Aorta (tissue), 5 donors: Measurements from ENCODE around the gene INTS3. TPM values are rescaled to one million over a fixed set of nuclear protein-coding genes. Genes with fewer than 3 reads are reported as not detected.
A peak's percentile ranks its signal among the peaks of the same experiment; 100 is the strongest.

ENCODE experiments used
- ATAC-seq: fragments of 200-7000 bp; cut with Tn5 transposase; one replicate; pipeline ENCODE4 v1.9.1; 2022; ENCODE audit warnings: moderate library complexity; ENCODE audit not compliant: low FRiP score
- DNase-seq, 2 donors: peaks; one replicate each; pipeline ENCODE4 v3.0.0-alpha.2; 2020
- H3K27ac ChIP-seq, 2 donors: one replicate each; pipeline ENCODE4 v1.5.1; 2013; ENCODE audit warnings: low read length in 2 of 2, mild to moderate bottlenecking in 2 of 2, moderate library complexity in 2 of 2, control low read depth in 1 of 2, inconsistent platforms in 1 of 2, low read depth in 1 of 2
- H3K27me3 ChIP-seq, 2 donors: one replicate each; pipeline ENCODE4 v1.6.1; 2013; ENCODE audit warnings: control low read depth in 1 of 2, low read length in 1 of 2, mild to moderate bottlenecking in 1 of 2, moderate library complexity in 1 of 2; ENCODE audit not compliant: insufficient read depth in 2 of 2, control insufficient read depth in 1 of 2
- H3K36me3 ChIP-seq, 2 donors: one replicate each; pipeline ENCODE4 v1.6.1; 2013; ENCODE audit warnings: control low read depth in 1 of 2, low read length in 1 of 2, mild to moderate bottlenecking in 1 of 2; ENCODE audit not compliant: insufficient read depth in 2 of 2, control insufficient read depth in 1 of 2
- H3K4me1 ChIP-seq, 2 donors: one replicate each; pipeline ENCODE4 v1.6.1; 2013; ENCODE audit warnings: low read length in 2 of 2, control low read depth in 1 of 2, mild to moderate bottlenecking in 1 of 2, moderate library complexity in 1 of 2; ENCODE audit not compliant: insufficient read depth in 2 of 2, control insufficient read depth in 1 of 2
- H3K4me3 ChIP-seq, 2 donors: one replicate each; pipeline ENCODE4 v1.5.1; 2013; ENCODE audit warnings: low read length in 2 of 2, control low read depth in 1 of 2, mild to moderate bottlenecking in 1 of 2
- H3K9me3 ChIP-seq: one replicate; pipeline ENCODE4 v1.6.1; 2013; ENCODE audit warnings: mild to moderate bottlenecking, low read length; ENCODE audit not compliant: control insufficient read depth
- WGBS, 2 donors: extraction: QIAGEN DNeasy Blood & Tissue Kit; methylation state at CpG; one replicate each; pipeline ENCODE4 v1.1.7; 2013; 5-methylcytosine and 5-hydroxymethylcytosine counted together
- intact Hi-C, 2 donors: fragments of 100-400 bp; cut with DNase I; formaldehyde crosslinking; loops; one replicate each; pipeline versions ENCODE4 v1.14.2 to v1.15.0; 2022
- polyA plus RNA-seq, 2 donors: library from polyadenylated mRNA; stranded (reverse); fragments of 200-250 nt; gene quantifications; one replicate each; pipeline ENCODE4 v1.2.3, GENCODE V29; 2013
- total RNA-seq, 2 donors: library from RNA; stranded (reverse); fragmentation: NEBNext Ultra II Directional; extraction: Animal tissue kit (Norgen Biotek cat#: 25700); gene quantifications; one replicate each; pipeline ENCODE4 v1.2.1, GENCODE V29; 2021
- donor health status: healthy with polysubstance abuse.
- donor health status: Bipolar disorder and iron deficiency.
- donor health status: DM: no; HTN: no; CAD: no.
- donor health status: DM: no; HTN: no; CAD: no.
- donor health status: DM: yes; HTN: yes; CAD: no.

Gene INTS3
- total and polyA plus RNA-seq, 4 donors, result 10.9 to 101 (median 64.4) TPM

DNA sequence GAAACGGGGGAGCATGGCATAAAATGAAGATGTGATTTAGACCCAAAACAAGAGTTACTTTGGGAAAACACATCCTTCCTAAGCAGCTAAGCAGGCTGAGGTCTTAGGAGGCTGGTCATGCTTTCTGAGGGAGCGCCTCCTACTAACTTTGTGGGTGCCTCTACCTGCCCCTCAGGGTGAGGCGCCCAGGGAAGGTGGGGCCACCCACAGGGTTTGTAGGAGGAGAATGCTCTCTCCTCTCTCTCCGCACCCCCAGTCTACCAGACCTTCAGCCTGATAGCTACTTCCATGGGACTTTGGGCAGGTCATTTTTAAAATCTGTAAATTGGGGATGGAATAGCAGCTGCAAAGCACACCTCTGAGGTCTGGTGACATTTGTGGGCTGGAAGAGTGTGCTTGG is 71.2 kb downstream of the INTS3 start:
- no peak overlapping the region for H3K4me3 ChIP-seq
- WGBS, 2 donors, result 85 to 89% methylated on average over 4 of the region's 4 CpGs
- H3K4me1 ChIP-seq, result no peaks in the 10 kb centered on the region
- DNase-seq, result no peak
- H3K36me3 ChIP-seq, result no peaks in the 10 kb centered on the region
- intact Hi-C loops, result loop anchor here (5.0 to 10.0 kb wide), 4 partner anchors 148 to 1176 kb away; partner anchors contain the start of genes CKS1B (in 1 of the 2), DENND4B (in 1 of the 2), HAX1 (in 1 of the 2) and RAB13 (in 1 of the 2)
- H3K27me3 ChIP-seq, result no peaks in the 10 kb centered on the region
- no peak for ATAC-seq
- no peak overlapping the region for H3K27ac ChIP-seq
- no peaks in the 10 kb centered on the region for H3K9me3 ChIP-seq

DNA sequence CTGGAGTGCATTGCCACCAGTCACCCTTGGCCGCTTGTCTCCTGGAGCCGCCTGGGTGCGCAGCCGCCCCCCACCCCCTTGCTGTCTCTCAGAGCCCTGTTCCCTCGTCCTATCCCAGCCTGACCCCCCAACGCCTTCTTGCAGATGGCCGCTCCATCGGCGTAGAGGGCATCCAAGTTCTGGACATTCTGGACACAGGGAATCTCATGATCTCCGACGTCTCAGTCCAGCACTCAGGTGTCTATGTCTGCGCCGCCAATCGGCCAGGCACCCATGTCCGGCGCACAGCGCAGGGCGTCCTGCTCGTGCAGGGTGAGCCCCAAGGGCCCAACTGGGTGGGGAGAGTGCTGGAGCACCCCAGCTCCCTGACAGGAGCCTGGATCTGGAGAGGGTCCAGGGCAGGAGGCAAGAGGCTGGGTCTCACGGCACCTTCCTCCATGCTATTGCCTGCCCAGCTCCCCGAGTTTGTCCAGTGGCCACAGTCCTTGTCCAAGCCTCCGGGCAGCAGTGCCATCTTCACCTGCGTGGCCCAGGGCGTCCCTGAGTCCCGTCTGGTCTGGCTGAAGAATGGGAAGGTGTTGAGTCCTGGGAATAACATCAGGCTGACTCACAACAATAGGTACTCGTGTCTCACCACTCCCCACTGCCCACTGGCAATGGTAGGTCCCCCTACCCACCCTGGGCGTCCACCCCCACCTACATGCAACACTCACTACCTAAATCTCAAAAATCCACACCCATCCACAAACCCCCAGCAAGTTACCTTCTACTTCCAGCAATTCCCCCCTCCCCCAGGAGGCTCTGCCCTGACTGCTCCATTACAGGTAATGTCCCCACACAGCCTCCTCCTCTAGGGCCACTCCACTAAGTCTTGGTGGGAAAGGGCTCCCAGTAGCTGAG is 72.0 kb downstream of the INTS3 start:
- 86 to 88% methylated on average over 27 of the region's 27 CpGs for WGBS, 2 donors
- no peaks in the 10 kb centered on the region for H3K9me3 ChIP-seq
- H3K27me3 ChIP-seq, result no peaks in the 10 kb centered on the region
- H3K4me1 ChIP-seq, result no peaks in the 10 kb centered on the region
- intact Hi-C loops, result loop anchor here (5.0 to 10.0 kb wide), 4 partner anchors 147 to 1175 kb away; partner anchors contain the start of genes CKS1B (in 1 of the 2), DENND4B (in 1 of the 2), HAX1 (in 1 of the 2) and RAB13 (in 1 of the 2)
- ATAC-seq (no peak), DNase-seq (no peak)
- no peaks in the 10 kb centered on the region for H3K36me3 ChIP-seq
- no peak overlapping the region for H3K27ac ChIP-seq
- H3K4me3 ChIP-seq, result no peak overlapping the region

DNA sequence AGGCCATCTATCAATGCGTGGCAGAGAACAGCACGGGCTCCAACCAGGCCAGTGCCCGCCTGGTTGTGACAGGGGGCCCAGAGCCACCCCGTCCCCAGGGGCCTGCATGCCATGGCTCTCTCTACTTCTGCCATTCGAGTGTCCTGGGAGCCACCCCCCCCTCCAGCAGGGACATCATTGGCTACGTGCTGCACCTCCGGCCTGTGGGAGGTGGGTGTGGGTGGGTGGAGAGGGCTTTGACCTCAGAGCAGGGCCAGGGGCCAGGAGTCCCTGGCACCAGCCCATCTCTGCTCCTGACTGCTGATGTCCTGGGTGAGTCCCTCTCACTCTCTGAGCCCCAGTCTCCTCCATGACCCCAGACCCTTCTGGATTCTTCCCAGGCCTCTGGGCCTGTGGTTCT is 72.7 kb downstream of the INTS3 start:
- intact Hi-C loops, result no loop called here
- no peaks in the 10 kb centered on the region for H3K4me1 ChIP-seq
- H3K4me3 ChIP-seq, result no peak overlapping the region
- DNase-seq (no peak), ATAC-seq (no peak)
- H3K27ac ChIP-seq, result no peak overlapping the region
- 58 to 61% methylated on average over 7 of the region's 7 CpGs for WGBS, 2 donors
- no peaks in the 10 kb centered on the region for H3K36me3 ChIP-seq
- no peaks in the 10 kb centered on the region for H3K27me3 ChIP-seq
- no peaks in the 10 kb centered on the region for H3K9me3 ChIP-seq

GRCh38 chr1:153801028-153801625 is 73.3 kb downstream of the INTS3 start:
- no peak overlapping the region for H3K4me3 ChIP-seq
- H3K36me3 ChIP-seq, result no peaks in the 10 kb centered on the region
- WGBS, 2 donors, result 86% methylated on average over 6 of the region's 6 CpGs
- no peaks in the 10 kb centered on the region for H3K4me1 ChIP-seq
- no peaks in the 10 kb centered on the region for H3K9me3 ChIP-seq
- H3K27me3 ChIP-seq, result no peaks in the 10 kb centered on the region
- intact Hi-C loops, result no loop called here
- H3K27ac ChIP-seq, result no peak overlapping the region
- ATAC-seq (no peak), DNase-seq (no peak)

GRCh38 chr1:153801786-153802697 is 74.2 kb downstream of the INTS3 start:
- intact Hi-C loops, result no loop called here
- no peak overlapping the region for H3K27ac ChIP-seq

GRCh38 chr1:153803470-153804056 is 75.7 kb downstream of the INTS3 start:
- 39 to 43% methylated on average over 3 of the region's 3 CpGs for WGBS, 2 donors
- H3K27me3 ChIP-seq, result no peaks in the 10 kb centered on the region
- H3K36me3 ChIP-seq, result peaks cover 2 to 5% of the 10 kb centered on the region in 2 donors
- no peaks in the 10 kb centered on the region for H3K4me1 ChIP-seq
- intact Hi-C loops, result no loop called here
- peak overlapping the region in 1 of 2 donors; percentile 18 for H3K27ac ChIP-seq
- ATAC-seq, result no peak
- H3K9me3 ChIP-seq, result no peaks in the 10 kb centered on the region
- DNase-seq, result no peak
- no peak overlapping the region for H3K4me3 ChIP-seq

More at GRCh38 chr1:153801786-153802697, 74.2 kb downstream of the INTS3 start:
- DNase-seq, result no peak
- Histone ChIP-seq H3K36me3 (no peaks in the 10 kb centered on the region), H3K27me3 (no peaks in the 10 kb centered on the region), H3K4me3 (no peak overlapping the region), H3K9me3 (no peaks in the 10 kb centered on the region), H3K4me1 (no peaks in the 10 kb centered on the region)
- WGBS, 2 donors, result 84 to 85% methylated on average over 7 of the region's 7 CpGs
- ATAC-seq, result no peak

DNA sequence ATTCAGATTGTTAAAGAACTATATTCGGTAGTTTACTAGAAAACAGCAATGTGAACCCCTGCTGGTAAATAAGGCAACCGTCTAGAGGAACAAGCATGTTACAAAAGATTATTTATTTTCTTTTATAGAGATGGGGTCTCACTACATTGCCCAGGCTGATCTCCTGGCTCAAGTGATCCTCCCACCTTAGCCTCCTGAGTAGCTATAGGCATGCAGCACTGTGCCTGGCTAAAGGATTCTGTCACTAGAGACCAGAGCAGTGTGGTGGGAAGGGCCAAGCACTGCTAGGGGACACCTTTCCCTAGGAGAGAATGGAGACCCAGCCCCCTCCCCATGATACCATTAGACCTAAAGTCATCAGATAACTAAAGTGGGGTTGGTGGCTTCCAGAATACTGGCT is 76.3 kb downstream of the INTS3 start:
- no peak overlapping the region for H3K27ac ChIP-seq
- ATAC-seq, result no peak
- DNase-seq, result no peak

More for the DNA sequence above, 76.3 kb downstream of the INTS3 start:
- Histone ChIP-seq H3K36me3 (peaks cover 2 to 7% of the 10 kb centered on the region in 2 donors), H3K9me3 (no peaks in the 10 kb centered on the region), H3K4me3 (no peak overlapping the region), H3K4me1 (no peaks in the 10 kb centered on the region), H3K27me3 (no peaks in the 10 kb centered on the region)
- 53 to 81% methylated on average over 2 of the region's 2 CpGs for WGBS, 2 donors
- intact Hi-C loops, result no loop called here
